WTC11 (cell line): ENCODE results near the gene MCM3AP.

ENCODE experiments used
- ELF4 ChIP-seq: sonication (generic); formaldehyde crosslinking; IDR thresholded peaks from 2 replicates; pipeline ENCODE4 v1.8.1; 2022; ENCODE audit warnings: low read depth, mild to moderate bottlenecking, moderate library complexity, missing genetic modification reagents
- KAT7 ChIP-seq: sonication (generic); formaldehyde crosslinking; IDR thresholded peaks from 2 replicates; pipeline ENCODE4 v1.8.1; 2023; ENCODE audit warnings: missing genetic modification reagents, mild to moderate bottlenecking, borderline replicate concordance
- NR1H2 ChIP-seq: sonication (generic); formaldehyde crosslinking; IDR thresholded peaks from 2 replicates; pipeline ENCODE4 v1.9.0; 2021; ENCODE audit warnings: mild to moderate bottlenecking, moderate library complexity, missing genetic modification reagents
- NR2C2 ChIP-seq: sonication (generic); formaldehyde crosslinking; IDR thresholded peaks from 2 replicates; pipeline ENCODE4 v1.8.0; 2022; ENCODE audit warnings: mild to moderate bottlenecking, missing genetic modification reagents
- NR3C1 ChIP-seq: sonication (generic); formaldehyde crosslinking; conservative IDR thresholded peaks from 2 replicates; pipeline ENCODE4 v1.8.1; 2023; ENCODE audit warnings: low read depth, mild to moderate bottlenecking, missing genetic modification reagents
- TCF7 ChIP-seq: sonication (generic); formaldehyde crosslinking; IDR thresholded peaks from 2 replicates; pipeline ENCODE4 v1.8.0; 2022; ENCODE audit warnings: mild to moderate bottlenecking, low read depth, missing genetic modification reagents, moderate library complexity
- TF ChIP-seq, protein P1 (sequence below): sonication (generic); formaldehyde crosslinking; IDR thresholded peaks from 2 replicates; pipeline ENCODE4 v1.8.1; 2023; ENCODE audit warnings: mild to moderate bottlenecking, missing genetic modification reagents, moderate library complexity
- TF ChIP-seq, protein P2 (sequence below): fragments of 200-600 bp; IDR thresholded peaks from 2 replicates; pipeline ENCODE4 v1.8.0; 2022; ENCODE audit warnings: antibody characterized with exemption
- TF ChIP-seq, protein P3 (sequence below): sonication (generic); formaldehyde crosslinking; IDR thresholded peaks from 2 replicates; pipeline ENCODE4 v1.8.1; 2023; ENCODE audit warnings: mild to moderate bottlenecking, moderate library complexity, missing genetic modification reagents
- TF ChIP-seq, protein P4 (sequence below): sonication (generic); formaldehyde crosslinking; IDR thresholded peaks from 2 replicates; pipeline ENCODE4 v1.8.0; 2022; ENCODE audit warnings: missing genetic modification reagents

DNA sequence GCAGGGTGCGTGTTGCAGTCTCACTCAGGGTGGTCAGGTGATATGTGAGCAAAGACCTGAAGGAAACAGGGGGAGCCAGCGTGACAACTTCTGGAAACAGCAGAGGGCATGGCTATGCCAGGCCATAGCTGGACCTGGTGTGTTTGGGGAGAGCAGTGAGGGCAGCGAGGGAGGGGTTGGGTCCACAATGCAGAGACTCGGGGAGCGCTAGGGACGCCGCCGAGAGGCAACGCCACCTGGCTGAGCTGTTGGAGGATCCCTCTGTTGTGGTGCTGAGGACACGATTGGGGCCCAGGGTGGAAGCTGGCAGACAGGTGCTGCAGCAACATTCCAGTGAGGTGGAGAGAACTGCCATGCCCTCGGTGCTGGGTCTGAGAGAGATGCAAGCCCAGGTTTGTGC, 30.2 kb downstream of the MCM3AP start:
- TF ChIP-seq, protein P1, sequence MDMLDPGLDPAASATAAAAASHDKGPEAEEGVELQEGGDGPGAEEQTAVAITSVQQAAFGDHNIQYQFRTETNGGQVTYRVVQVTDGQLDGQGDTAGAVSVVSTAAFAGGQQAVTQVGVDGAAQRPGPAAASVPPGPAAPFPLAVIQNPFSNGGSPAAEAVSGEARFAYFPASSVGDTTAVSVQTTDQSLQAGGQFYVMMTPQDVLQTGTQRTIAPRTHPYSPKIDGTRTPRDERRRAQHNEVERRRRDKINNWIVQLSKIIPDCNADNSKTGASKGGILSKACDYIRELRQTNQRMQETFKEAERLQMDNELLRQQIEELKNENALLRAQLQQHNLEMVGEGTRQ (CRISPR knock-in tag): no peak
- TF ChIP-seq, protein P2, sequence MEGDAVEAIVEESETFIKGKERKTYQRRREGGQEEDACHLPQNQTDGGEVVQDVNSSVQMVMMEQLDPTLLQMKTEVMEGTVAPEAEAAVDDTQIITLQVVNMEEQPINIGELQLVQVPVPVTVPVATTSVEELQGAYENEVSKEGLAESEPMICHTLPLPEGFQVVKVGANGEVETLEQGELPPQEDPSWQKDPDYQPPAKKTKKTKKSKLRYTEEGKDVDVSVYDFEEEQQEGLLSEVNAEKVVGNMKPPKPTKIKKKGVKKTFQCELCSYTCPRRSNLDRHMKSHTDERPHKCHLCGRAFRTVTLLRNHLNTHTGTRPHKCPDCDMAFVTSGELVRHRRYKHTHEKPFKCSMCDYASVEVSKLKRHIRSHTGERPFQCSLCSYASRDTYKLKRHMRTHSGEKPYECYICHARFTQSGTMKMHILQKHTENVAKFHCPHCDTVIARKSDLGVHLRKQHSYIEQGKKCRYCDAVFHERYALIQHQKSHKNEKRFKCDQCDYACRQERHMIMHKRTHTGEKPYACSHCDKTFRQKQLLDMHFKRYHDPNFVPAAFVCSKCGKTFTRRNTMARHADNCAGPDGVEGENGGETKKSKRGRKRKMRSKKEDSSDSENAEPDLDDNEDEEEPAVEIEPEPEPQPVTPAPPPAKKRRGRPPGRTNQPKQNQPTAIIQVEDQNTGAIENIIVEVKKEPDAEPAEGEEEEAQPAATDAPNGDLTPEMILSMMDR: no peak
- no peak for TF ChIP-seq TCF7 (CRISPR knock-in tag)
- no peak for TF ChIP-seq NR3C1 (CRISPR knock-in tag)
- no peak for TF ChIP-seq NR1H2 (CRISPR knock-in tag)
- no peak for TF ChIP-seq KAT7 (CRISPR knock-in tag)
- TF ChIP-seq ELF4 (CRISPR knock-in tag): no peak
- TF ChIP-seq, protein P3, sequence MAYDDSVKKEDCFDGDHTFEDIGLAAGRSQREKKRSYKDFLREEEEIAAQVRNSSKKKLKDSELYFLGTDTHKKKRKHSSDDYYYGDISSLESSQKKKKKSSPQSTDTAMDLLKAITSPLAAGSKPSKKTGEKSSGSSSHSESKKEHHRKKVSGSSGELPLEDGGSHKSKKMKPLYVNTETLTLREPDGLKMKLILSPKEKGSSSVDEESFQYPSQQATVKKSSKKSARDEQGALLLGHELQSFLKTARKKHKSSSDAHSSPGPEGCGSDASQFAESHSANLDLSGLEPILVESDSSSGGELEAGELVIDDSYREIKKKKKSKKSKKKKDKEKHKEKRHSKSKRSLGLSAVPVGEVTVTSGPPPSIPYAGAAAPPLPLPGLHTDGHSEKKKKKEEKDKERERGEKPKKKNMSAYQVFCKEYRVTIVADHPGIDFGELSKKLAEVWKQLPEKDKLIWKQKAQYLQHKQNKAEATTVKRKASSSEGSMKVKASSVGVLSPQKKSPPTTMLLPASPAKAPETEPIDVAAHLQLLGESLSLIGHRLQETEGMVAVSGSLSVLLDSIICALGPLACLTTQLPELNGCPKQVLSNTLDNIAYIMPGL (CRISPR knock-in tag): no peak
- TF ChIP-seq NR2C2 (CRISPR knock-in tag): no peak
- TF ChIP-seq, protein P4, sequence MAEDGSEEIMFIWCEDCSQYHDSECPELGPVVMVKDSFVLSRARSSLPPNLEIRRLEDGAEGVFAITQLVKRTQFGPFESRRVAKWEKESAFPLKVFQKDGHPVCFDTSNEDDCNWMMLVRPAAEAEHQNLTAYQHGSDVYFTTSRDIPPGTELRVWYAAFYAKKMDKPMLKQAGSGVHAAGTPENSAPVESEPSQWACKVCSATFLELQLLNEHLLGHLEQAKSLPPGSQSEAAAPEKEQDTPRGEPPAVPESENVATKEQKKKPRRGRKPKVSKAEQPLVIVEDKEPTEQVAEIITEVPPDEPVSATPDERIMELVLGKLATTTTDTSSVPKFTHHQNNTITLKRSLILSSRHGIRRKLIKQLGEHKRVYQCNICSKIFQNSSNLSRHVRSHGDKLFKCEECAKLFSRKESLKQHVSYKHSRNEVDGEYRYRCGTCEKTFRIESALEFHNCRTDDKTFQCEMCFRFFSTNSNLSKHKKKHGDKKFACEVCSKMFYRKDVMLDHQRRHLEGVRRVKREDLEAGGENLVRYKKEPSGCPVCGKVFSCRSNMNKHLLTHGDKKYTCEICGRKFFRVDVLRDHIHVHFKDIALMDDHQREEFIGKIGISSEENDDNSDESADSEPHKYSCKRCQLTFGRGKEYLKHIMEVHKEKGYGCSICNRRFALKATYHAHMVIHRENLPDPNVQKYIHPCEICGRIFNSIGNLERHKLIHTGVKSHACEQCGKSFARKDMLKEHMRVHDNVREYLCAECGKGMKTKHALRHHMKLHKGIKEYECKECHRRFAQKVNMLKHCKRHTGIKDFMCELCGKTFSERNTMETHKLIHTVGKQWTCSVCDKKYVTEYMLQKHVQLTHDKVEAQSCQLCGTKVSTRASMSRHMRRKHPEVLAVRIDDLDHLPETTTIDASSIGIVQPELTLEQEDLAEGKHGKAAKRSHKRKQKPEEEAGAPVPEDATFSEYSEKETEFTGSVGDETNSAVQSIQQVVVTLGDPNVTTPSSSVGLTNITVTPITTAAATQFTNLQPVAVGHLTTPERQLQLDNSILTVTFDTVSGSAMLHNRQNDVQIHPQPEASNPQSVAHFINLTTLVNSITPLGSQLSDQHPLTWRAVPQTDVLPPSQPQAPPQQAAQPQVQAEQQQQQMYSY: no peak
